Glutamatergic neuron (in vitro differentiated cells): ENCODE measurements around the gene MED13L. TPM values are rescaled to one million over a fixed set of nuclear protein-coding genes. Genes with fewer than 3 reads are reported as not detected.
"Not testable (repeated sequence)": the region's sequence is repeated elsewhere in the genome, so short reads cannot be mapped to it uniquely, and the experiment has no call there.

Source experiments
- DNase-seq: peaks from one replicate; pipeline ENCODE4 v3.0.0; 2022
- H3K27ac Mint-ChIP-seq: one replicate; pipeline ENCODE4 v1.8.0; 2020; ENCODE audit warnings: mild to moderate bottlenecking, mixed read lengths, inconsistent platforms; ENCODE audit not compliant: unreplicated experiment
- H3K27me3 Mint-ChIP-seq: one replicate; pipeline ENCODE4 v1.8.0; 2020; ENCODE audit warnings: mild to moderate bottlenecking, moderate library complexity, mixed read lengths, inconsistent platforms; ENCODE audit not compliant: unreplicated experiment
- H3K36me3 Mint-ChIP-seq: one replicate; pipeline ENCODE4 v1.8.0; 2020; ENCODE audit warnings: mild to moderate bottlenecking, mixed read lengths, inconsistent platforms; ENCODE audit not compliant: unreplicated experiment
- H3K4me1 Mint-ChIP-seq: one replicate; pipeline ENCODE4 v1.8.0; 2020; ENCODE audit warnings: mild to moderate bottlenecking, low read depth, mixed read lengths, inconsistent platforms; ENCODE audit not compliant: unreplicated experiment
- H3K4me3 Mint-ChIP-seq: one replicate; pipeline ENCODE4 v1.8.0; 2020; ENCODE audit warnings: mild to moderate bottlenecking, mixed read lengths, inconsistent platforms; ENCODE audit not compliant: unreplicated experiment
- H3K9me3 Mint-ChIP-seq: one replicate; pipeline ENCODE4 v1.8.0; 2020; ENCODE audit warnings: mild to moderate bottlenecking, moderate library complexity, mixed read lengths, inconsistent platforms; ENCODE audit not compliant: unreplicated experiment
- total RNA-seq: library from RNA; stranded (reverse); fragmentation: NEBNext Ultra II Directional; extraction: Animal tissue kit (Norgen Biotek cat#: 25700); gene quantifications from one replicate; pipeline ENCODE4 v1.2.1, GENCODE V29; 2021; ENCODE audit not compliant: unreplicated experiment
- TF ChIP-seq, protein P1 (sequence below): fragments of 200-600 bp; sonication (generic); IDR thresholded peaks from one replicate; pipeline ENCODE4 v1.5.0; 2021; ENCODE audit not compliant: partially characterized antibody, unreplicated experiment

The MED13L gene
- total RNA-seq, 1 donor from 2014 or later, result 95.5 TPM

DNA sequence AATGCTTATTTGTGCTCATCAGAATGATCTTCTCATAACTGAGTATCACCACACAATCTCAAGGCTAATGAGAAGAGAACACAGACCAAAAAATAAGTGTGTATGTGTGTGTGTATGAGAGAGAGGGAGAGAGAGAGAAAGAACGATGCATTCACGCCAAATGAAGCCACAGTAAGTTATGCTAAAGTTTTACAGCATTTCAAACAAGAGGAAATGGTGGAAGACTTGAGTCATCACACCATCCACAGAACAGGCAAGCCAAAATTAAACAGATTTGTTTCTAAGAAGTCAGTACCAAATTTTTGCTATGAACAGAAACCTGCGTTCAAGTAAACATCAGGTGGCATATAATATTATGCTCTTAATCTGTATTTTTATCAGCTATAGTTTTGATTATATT, 141.2 kb downstream of the MED13L start:
- Mint-ChIP-seq H3K4me3 (no peak overlapping the region), H3K4me1 (peaks cover 11% of the 10 kb centered on the region), H3K27me3 (peaks cover 6% of the 10 kb centered on the region), H3K27ac (no peak overlapping the region), H3K36me3 (no peaks in the 10 kb centered on the region), H3K9me3 (peaks cover 4% of the 10 kb centered on the region)
- DNase-seq, result no peak
- TF ChIP-seq, protein P1, sequence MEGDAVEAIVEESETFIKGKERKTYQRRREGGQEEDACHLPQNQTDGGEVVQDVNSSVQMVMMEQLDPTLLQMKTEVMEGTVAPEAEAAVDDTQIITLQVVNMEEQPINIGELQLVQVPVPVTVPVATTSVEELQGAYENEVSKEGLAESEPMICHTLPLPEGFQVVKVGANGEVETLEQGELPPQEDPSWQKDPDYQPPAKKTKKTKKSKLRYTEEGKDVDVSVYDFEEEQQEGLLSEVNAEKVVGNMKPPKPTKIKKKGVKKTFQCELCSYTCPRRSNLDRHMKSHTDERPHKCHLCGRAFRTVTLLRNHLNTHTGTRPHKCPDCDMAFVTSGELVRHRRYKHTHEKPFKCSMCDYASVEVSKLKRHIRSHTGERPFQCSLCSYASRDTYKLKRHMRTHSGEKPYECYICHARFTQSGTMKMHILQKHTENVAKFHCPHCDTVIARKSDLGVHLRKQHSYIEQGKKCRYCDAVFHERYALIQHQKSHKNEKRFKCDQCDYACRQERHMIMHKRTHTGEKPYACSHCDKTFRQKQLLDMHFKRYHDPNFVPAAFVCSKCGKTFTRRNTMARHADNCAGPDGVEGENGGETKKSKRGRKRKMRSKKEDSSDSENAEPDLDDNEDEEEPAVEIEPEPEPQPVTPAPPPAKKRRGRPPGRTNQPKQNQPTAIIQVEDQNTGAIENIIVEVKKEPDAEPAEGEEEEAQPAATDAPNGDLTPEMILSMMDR, result no peak

DNA sequence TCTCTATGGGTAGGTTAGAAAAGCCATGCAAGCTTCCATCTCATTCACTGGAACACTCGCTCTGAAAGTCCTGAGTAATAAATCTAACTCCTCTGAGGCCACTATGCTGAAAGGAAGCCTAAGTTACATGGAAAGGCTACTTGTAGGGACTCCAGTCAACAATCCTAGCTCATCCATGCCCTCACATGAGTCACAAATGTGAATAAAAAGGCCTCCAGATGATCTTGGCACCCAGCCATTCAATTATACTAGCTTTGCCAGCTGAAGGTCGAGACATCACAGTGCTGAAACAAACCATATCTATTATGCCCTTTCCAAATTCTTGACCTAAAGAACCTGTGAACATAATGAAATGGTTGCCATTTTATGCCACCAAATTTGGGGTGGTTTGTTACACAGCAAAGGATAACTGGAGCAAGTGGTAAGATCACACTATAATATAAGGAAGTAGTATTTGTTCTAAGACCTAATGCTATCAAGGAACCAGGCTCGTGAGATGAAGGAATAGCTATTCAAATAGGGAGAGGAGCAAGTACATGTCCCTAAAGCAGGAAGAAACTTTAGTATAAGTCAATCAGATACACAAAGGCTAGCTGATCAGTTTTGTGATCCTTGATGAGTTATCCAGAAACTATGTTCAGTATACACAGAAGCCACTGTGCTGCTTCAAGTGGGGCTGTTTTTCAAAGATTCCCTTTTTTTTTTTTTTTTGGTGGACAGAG, 142.1 kb downstream of the MED13L start:
- Mint-ChIP-seq H3K36me3 (no peaks in the 10 kb centered on the region), H3K9me3 (peaks cover 4% of the 10 kb centered on the region), H3K27me3 (peaks cover 6% of the 10 kb centered on the region), H3K4me3 (no peak overlapping the region), H3K4me1 (peaks cover 16% of the 10 kb centered on the region), H3K27ac (no peak overlapping the region)
- TF ChIP-seq, protein P1, result no peak
- DNase-seq, result no peak

DNA sequence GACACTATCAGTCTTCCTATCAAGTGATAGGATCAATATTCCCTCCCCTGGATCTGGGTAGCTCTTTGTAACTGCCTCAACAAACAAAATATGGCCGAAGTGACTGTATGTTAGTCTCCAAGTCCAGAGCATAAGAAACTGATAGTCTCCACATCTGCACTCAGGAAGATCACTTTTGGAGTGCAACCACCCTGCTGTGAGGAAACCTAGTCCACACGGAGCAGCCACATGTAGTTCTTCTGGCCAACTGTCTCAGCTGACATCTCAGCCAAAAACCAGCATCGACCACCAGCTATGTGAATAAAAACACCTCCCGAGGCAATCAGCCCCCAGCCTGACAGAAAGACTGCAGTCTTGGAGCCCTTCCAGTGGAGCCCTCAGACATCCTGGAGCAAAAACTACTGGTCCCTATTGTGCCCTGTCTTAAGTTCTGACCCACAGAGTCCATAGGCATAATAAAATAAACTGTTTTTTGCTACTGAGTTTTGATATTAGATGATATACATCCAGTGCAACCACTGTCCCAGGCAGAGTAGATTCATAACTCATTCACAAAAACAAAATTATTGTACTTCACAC, 143.8 kb downstream of the MED13L start:
- H3K27me3 Mint-ChIP-seq, result peaks cover 6% of the 10 kb centered on the region
- peaks cover 20% of the 10 kb centered on the region for H3K4me1 Mint-ChIP-seq
- no peak overlapping the region for H3K27ac Mint-ChIP-seq
- DNase-seq, result no peak
- peaks cover 5% of the 10 kb centered on the region for H3K9me3 Mint-ChIP-seq
- TF ChIP-seq, protein P1, result no peak
- H3K36me3 Mint-ChIP-seq, result no peaks in the 10 kb centered on the region
- no peak overlapping the region for H3K4me3 Mint-ChIP-seq

DNA sequence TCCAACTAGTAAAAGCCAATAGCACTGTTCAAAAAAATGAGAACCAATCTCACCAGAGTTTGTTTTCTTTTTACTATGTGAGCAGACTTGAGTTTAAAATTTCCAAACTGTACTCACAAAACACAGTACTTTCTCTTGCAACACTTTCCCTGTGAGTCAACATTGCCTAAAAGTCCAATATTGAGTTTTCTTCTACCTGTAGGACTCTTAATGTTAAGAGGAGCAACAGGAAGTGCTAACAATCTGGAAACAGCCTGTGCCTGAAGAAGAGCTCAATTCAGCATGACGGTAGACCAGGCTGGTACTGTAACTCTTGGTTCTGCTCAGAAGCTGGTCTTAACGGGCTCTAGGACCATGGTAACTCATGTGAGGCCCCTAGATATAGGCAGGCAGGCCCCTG, 144.3 kb downstream of the MED13L start:
- Mint-ChIP-seq H3K36me3 (no peaks in the 10 kb centered on the region), H3K27me3 (peaks cover 6% of the 10 kb centered on the region), H3K9me3 (peaks cover 5% of the 10 kb centered on the region), H3K27ac (no peak overlapping the region), H3K4me1 (peaks cover 20% of the 10 kb centered on the region), H3K4me3 (no peak overlapping the region)
- TF ChIP-seq, protein P1, result no peak
- no peak for DNase-seq

DNA sequence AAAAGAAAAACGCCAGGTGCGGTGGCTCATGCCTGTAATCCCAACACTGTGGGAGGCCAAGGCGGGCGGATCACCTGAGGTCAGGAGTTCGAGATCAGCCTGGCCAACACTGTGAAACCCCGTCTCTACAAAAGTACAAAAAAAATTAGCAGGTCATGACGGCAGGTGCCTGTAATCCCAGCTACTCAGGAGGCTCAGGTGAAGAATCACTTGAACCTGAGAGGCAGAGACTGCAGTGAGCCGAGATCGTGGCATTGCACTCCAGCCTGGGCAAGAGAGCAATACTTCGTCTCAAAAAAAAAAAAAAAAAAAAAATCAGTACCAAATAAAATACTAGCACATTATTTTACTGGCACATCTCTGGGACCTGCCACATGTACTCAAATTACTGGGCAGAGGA, 145.5 kb downstream of the MED13L start:
- not testable (repeated sequence) for H3K27me3 Mint-ChIP-seq, H3K4me3 Mint-ChIP-seq, H3K27ac Mint-ChIP-seq, H3K36me3 Mint-ChIP-seq, DNase-seq, H3K9me3 Mint-ChIP-seq
- peaks cover 25% of the 10 kb centered on the region for H3K4me1 Mint-ChIP-seq
